ENCODE results near the gene DDX1.

Gene DDX1

DNA sequence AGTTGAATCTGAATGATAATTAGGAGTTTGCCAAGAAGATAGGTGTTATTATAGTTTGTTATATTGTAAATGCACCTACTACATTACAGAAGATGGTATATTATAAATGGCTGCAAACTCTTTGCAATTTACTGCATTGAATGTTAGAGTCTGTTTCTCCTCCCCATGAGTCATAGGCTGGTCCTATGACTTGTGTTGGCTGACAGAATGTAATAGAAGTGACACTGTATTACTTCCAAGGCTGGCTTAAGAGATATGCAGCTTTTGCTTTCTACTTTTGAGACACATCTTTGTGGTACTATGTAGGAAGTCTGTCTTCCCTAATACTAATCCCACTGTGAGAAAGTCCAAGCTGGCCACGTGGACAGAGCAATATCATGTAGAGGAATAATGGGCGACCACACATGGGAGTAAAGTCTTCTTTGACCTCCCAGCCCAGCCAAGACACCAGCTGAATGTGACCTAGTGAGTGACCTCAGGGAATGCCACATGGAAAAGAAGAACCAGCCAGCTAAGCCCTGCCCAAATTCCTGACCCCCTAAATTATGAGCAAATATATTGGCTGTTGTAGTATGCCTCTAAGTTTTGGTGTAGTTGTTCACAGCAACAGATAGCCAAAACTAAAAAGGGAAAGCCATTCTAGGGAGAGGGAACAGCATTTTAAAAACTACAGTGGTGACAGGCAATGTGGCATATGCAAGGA, 6.8 kb upstream of the DDX1 start:
- no peak overlapping the region for H3K23ac ChIP-seq (ENCODE audit: low read length)
- H3K79me2 ChIP-seq (ENCODE audit: control insufficient read depth, insufficient read depth, low read length, poor library complexity) = no peaks in the 10 kb centered on the region
- no peak overlapping the region for H3K18ac ChIP-seq (ENCODE audit: low read length)
- no peaks in the 10 kb centered on the region for H3K9me3 ChIP-seq (ENCODE audit: insufficient read depth, low read depth, low read length)
- WGBS (ENCODE audit: extremely low coverage, insufficient coverage, insufficient read length) = no CpG with 5 or more reads among the region's 2 CpGs
- no peak overlapping the region for H4K91ac ChIP-seq (ENCODE audit: low read depth, low read length)
- H3K36me3 ChIP-seq (ENCODE audit: control insufficient read depth in 1 of 2, insufficient read depth in 2 of 2, low read length in 2 of 2) = no peaks in the 10 kb centered on the region
- no peak overlapping the region for H2BK5ac ChIP-seq (ENCODE audit: low read depth, low read length, poor library complexity)
- H2AK5ac ChIP-seq (ENCODE audit: low read length) = no peak overlapping the region
- no peak overlapping the region for H3K27ac ChIP-seq (ENCODE audit: low read depth, low read length)
- H3K4me2 ChIP-seq (ENCODE audit: low read length) = no peak overlapping the region
- H2AFZ ChIP-seq (ENCODE audit: insufficient read depth, low read length, poor library complexity) = no peak overlapping the region
- no peaks in the 10 kb centered on the region for H3K27me3 ChIP-seq (ENCODE audit: insufficient read depth, low read length)
- no peak overlapping the region for H3K4me3 ChIP-seq (ENCODE audit: low read depth, low read length)
- no peak overlapping the region for H3K4ac ChIP-seq (ENCODE audit: low read depth, low read length)
- H2BK120ac ChIP-seq (ENCODE audit: insufficient read depth, low read length, poor library complexity) = no peak overlapping the region
- H4K8ac ChIP-seq (ENCODE audit: low read depth, low read length) = no peak overlapping the region
- no peak overlapping the region for H4K12ac ChIP-seq (ENCODE audit: low read depth, low read length)
- H3K9ac ChIP-seq (ENCODE audit: low read length) = no peak overlapping the region
- peaks cover 3% of the 10 kb centered on the region for H3K79me1 ChIP-seq (ENCODE audit: low read length)
- H2BK12ac ChIP-seq (ENCODE audit: low read length) = no peak overlapping the region
- no peak for DNase-seq
- H3K14ac ChIP-seq (ENCODE audit: low read length) = no peak overlapping the region
- no peaks in the 10 kb centered on the region for H3K4me1 ChIP-seq (ENCODE audit: control insufficient read depth in 1 of 2, insufficient read depth in 2 of 2, low read length in 2 of 2)

DNA sequence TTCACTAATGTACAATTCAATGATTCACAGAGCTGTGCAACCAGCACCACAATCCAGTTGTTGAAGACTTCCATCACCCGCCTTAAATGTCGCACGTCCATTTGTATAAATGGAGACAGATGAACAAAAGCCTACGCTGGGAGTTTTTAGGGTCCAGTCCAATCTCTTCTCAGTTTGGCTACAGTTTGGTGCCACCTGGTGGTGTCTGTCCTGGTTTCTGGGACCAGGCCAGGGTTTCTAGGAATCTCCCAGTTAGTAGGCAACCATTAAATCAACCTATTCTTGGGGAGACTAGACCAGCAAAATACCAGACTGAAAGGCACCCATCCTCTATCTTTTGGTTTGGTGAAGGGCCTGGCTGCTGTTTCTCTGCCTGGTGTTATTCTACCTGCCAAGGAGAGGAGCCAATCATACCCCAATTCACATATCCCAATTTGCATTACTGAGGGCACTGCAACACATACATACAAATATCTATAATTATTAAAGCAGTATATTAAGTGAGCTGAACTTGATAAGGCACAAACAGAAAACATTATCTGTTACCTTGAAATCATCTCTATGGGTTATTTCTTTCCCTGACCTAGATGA, 3.2 kb upstream of the DDX1 start:
- no peaks in the 10 kb centered on the region for H3K36me3 ChIP-seq (ENCODE audit: control insufficient read depth in 1 of 2, insufficient read depth in 2 of 2, low read length in 2 of 2)
- H2BK120ac ChIP-seq (ENCODE audit: insufficient read depth, low read length, poor library complexity) = no peak overlapping the region
- no CpG with 5 or more reads among the region's 4 CpGs for WGBS (ENCODE audit: extremely low coverage, insufficient coverage, insufficient read length)
- H3K79me1 ChIP-seq (ENCODE audit: low read length) = peaks cover 11% of the 10 kb centered on the region
- peak in 1 of 2 donors; percentile 74 for DNase-seq
- no peak overlapping the region for H3K4me3 ChIP-seq (ENCODE audit: low read depth, low read length)
- H3K27ac ChIP-seq (ENCODE audit: low read depth, low read length) = no peak overlapping the region
- no peak overlapping the region for H3K4ac ChIP-seq (ENCODE audit: low read depth, low read length)
- H2AFZ ChIP-seq (ENCODE audit: insufficient read depth, low read length, poor library complexity) = no peak overlapping the region
- H3K27me3 ChIP-seq (ENCODE audit: insufficient read depth, low read length) = no peaks in the 10 kb centered on the region
- no peak overlapping the region for H2BK12ac ChIP-seq (ENCODE audit: low read length)
- H2AK5ac ChIP-seq (ENCODE audit: low read length) = no peak overlapping the region
- H3K9ac ChIP-seq (ENCODE audit: low read length) = no peak overlapping the region
- no peaks in the 10 kb centered on the region for H3K9me3 ChIP-seq (ENCODE audit: insufficient read depth, low read depth, low read length)
- H3K79me2 ChIP-seq (ENCODE audit: control insufficient read depth, insufficient read depth, low read length, poor library complexity) = peaks cover 8% of the 10 kb centered on the region
- no peak overlapping the region for H4K8ac ChIP-seq (ENCODE audit: low read depth, low read length)
- H3K18ac ChIP-seq (ENCODE audit: low read length) = no peak overlapping the region
- no peak overlapping the region for H4K91ac ChIP-seq (ENCODE audit: low read depth, low read length)
- H4K12ac ChIP-seq (ENCODE audit: low read depth, low read length) = no peak overlapping the region
- no peak overlapping the region for H3K14ac ChIP-seq (ENCODE audit: low read length)
- no peak overlapping the region for H3K4me2 ChIP-seq (ENCODE audit: low read length)
- peaks cover 5 to 6% of the 10 kb centered on the region in 2 experiments for H3K4me1 ChIP-seq (ENCODE audit: control insufficient read depth in 1 of 2, insufficient read depth in 2 of 2, low read length in 2 of 2)
- H3K23ac ChIP-seq (ENCODE audit: low read length) = no peak overlapping the region
- no peak overlapping the region for H2BK5ac ChIP-seq (ENCODE audit: low read depth, low read length, poor library complexity)

DNA sequence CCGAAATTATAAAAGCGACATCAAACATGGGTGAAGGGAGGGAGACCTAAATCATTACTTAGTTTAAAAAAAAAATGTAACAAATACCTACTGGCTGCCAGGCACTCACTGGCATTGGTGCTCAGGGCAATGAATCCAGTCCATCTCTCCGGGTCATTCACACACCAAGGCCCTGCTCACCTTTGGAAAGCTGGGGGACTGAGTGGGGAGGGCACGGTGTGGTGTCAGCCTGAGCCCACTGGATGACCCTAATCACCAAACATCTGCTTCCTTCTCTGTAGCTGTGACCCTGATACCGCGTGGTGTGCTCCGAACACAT, 336 bp upstream of the DDX1 start:
- no peak overlapping the region for H2AK5ac ChIP-seq (ENCODE audit: low read length)
- no CpG with 5 or more reads among the region's 7 CpGs for WGBS (ENCODE audit: extremely low coverage, insufficient coverage, insufficient read length)
- no peaks in the 10 kb centered on the region for H3K27me3 ChIP-seq (ENCODE audit: insufficient read depth, low read length)

DNA sequence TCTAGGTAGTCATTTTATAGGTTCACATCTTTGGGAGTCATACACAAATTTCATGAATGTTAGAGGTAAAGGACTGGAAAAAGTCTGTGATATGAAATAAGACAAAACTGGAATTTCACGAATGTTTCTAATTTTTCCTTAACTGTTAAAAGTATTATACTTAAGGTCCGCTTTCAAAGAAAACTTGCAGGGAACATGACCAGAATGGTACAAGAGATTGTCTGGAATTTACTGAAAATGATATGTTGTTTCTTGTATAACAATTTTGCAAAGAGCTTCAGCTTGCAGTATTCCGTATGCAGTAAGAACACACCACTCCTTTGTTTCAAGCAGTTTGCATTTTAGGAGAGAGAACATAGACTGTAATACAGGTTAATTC, 1.6 kb downstream of the DDX1 start:
- DNase-seq = no peak
- Histone ChIP-seq H3K79me1 (ENCODE audit: low read length) (peaks cover 10% of the 10 kb centered on the region), H4K91ac (ENCODE audit: low read depth, low read length) (no peak overlapping the region), H3K9ac (ENCODE audit: low read length) (no peak overlapping the region), H3K23ac (ENCODE audit: low read length) (no peak overlapping the region), H3K9me3 (ENCODE audit: insufficient read depth, low read depth, low read length) (no peaks in the 10 kb centered on the region), H3K27ac (ENCODE audit: low read depth, low read length) (no peak overlapping the region), H3K18ac (ENCODE audit: low read length) (no peak overlapping the region), H3K14ac (ENCODE audit: low read length) (no peak overlapping the region), H3K4me3 (ENCODE audit: low read depth, low read length) (no peak overlapping the region), H2BK12ac (ENCODE audit: low read length) (no peak overlapping the region), H3K79me2 (ENCODE audit: control insufficient read depth, insufficient read depth, low read length, poor library complexity) (peaks cover 8% of the 10 kb centered on the region), H3K4ac (ENCODE audit: low read depth, low read length) (no peak overlapping the region), H4K8ac (ENCODE audit: low read depth, low read length) (no peak overlapping the region), H3K4me2 (ENCODE audit: low read length) (no peak overlapping the region), H3K36me3 (ENCODE audit: control insufficient read depth in 1 of 2, insufficient read depth in 2 of 2, low read length in 2 of 2) (peaks cover 4 to 9% of the 10 kb centered on the region in 2 experiments), H3K27me3 (ENCODE audit: insufficient read depth, low read length) (no peaks in the 10 kb centered on the region), H2BK5ac (ENCODE audit: low read depth, low read length, poor library complexity) (no peak overlapping the region), H3K4me1 (ENCODE audit: control insufficient read depth in 1 of 2, insufficient read depth in 2 of 2, low read length in 2 of 2) (peaks cover 5 to 6% of the 10 kb centered on the region in 2 experiments), H4K12ac (ENCODE audit: low read depth, low read length) (no peak overlapping the region), H2AFZ (ENCODE audit: insufficient read depth, low read length, poor library complexity) (no peak overlapping the region), H2AK5ac (ENCODE audit: low read length) (no peak overlapping the region), H2BK120ac (ENCODE audit: insufficient read depth, low read length, poor library complexity) (no peak overlapping the region)
- no CpG with 5 or more reads among the region's 3 CpGs for WGBS (ENCODE audit: extremely low coverage, insufficient coverage, insufficient read length)

More for the DNA sequence above, 336 bp upstream of the DDX1 start:
- peak overlapping the region; percentile 69 for H3K9ac ChIP-seq (ENCODE audit: low read length)
- H2BK5ac ChIP-seq (ENCODE audit: low read depth, low read length, poor library complexity) = peak overlapping the region; percentile 81
- peaks cover 10% of the 10 kb centered on the region for H3K79me1 ChIP-seq (ENCODE audit: low read length)
- no peaks in the 10 kb centered on the region for H3K9me3 ChIP-seq (ENCODE audit: insufficient read depth, low read depth, low read length)
- peak overlapping the region; percentile 65 for H3K4me2 ChIP-seq (ENCODE audit: low read length)
- H4K91ac ChIP-seq (ENCODE audit: low read depth, low read length) = peak overlapping the region; percentile 95
- peak overlapping the region; percentile 96 for H2BK120ac ChIP-seq (ENCODE audit: insufficient read depth, low read length, poor library complexity)
- peak overlapping the region; percentile 99 for H2AFZ ChIP-seq (ENCODE audit: insufficient read depth, low read length, poor library complexity)
- H3K79me2 ChIP-seq (ENCODE audit: control insufficient read depth, insufficient read depth, low read length, poor library complexity) = peaks cover 8% of the 10 kb centered on the region
- peak overlapping the region; percentile 88 for H3K4me3 ChIP-seq (ENCODE audit: low read depth, low read length)
- peaks cover 5 to 6% of the 10 kb centered on the region in 2 experiments for H3K4me1 ChIP-seq (ENCODE audit: control insufficient read depth in 1 of 2, insufficient read depth in 2 of 2, low read length in 2 of 2)
- peak overlapping the region; percentile 97 for H4K12ac ChIP-seq (ENCODE audit: low read depth, low read length)
- peak overlapping the region; percentile 92 for H2BK12ac ChIP-seq (ENCODE audit: low read length)
- peak overlapping the region; percentile 97 for H3K18ac ChIP-seq (ENCODE audit: low read length)
- H3K23ac ChIP-seq (ENCODE audit: low read length) = no peak overlapping the region
- peak overlapping the region; percentile 98 for H3K14ac ChIP-seq (ENCODE audit: low read length)
- peak overlapping the region; percentile 93 for H4K8ac ChIP-seq (ENCODE audit: low read depth, low read length)
- H3K4ac ChIP-seq (ENCODE audit: low read depth, low read length) = peak overlapping the region; percentile 80
- H3K27ac ChIP-seq (ENCODE audit: low read depth, low read length) = peak overlapping the region; percentile 40
- no peak for DNase-seq
- peaks cover 4 to 6% of the 10 kb centered on the region in 2 experiments for H3K36me3 ChIP-seq (ENCODE audit: control insufficient read depth in 1 of 2, insufficient read depth in 2 of 2, low read length in 2 of 2)

All from trophoblast cell (in vitro differentiated cells and primary cell).